Stimulated activated CD8-positive, alpha-beta memory T cell treated with anti-CD3 and anti-CD28 coated beads, Interleukin-15, amount 100 ng/mL, for 24 hours (primary cell): ENCODE results near the gene ZNF556.

Experiments used
- DNase-seq: peaks from one replicate; pipeline ENCODE4 v3.0.0-alpha.2; 2020; ENCODE audit warnings: low read depth

ZNF556 gene

GRCh38 chr19:2867025-2867991 lies at the start of gene ZNF556:
Gene ZNF556, plus strand, starts transcription at chr19:2867335. Its CDS starts 87 bp downstream, at chr19:2867422.
- DNase-seq: no peak

GRCh38 chr19:2819540-2820111 lies 47.5 kb upstream of the ZNF556 start, which contains the start of gene ZNF554:
Gene ZNF554, plus strand, starts transcription at chr19:2819868. Its CDS starts 204 bp downstream, at chr19:2820072.
- DNase-seq: peak; percentile 97

DNA sequence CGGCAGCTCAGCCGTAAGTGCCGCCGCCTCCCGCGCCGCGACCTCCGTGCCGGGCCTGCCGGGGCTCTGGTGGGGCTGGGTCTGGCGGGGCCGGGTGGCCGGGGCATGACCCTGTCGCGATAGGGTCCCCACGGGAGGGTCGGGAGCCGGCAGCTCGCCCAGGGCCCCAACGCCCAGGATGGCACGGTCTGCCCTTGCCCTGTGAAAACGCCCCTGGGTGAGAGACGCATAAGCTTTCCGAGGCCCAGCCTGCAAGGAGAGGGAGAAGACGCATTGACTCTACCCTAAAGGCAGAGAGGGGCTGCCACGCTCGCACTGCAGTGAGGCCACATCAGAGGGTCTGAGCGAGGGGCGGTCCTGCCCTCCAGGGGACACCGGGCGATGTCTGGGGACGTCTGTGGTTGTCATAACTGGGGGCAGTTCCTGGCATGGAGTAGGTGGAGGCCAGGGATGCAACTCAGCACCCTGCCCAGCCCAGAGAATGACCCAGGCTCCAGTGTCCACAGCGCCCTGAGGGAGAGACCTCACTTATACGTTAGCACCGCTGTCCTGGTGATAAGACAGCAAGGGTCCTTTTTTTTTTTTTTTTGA lies 46.9 kb upstream of the ZNF556 start:
- no peak for DNase-seq

DNA sequence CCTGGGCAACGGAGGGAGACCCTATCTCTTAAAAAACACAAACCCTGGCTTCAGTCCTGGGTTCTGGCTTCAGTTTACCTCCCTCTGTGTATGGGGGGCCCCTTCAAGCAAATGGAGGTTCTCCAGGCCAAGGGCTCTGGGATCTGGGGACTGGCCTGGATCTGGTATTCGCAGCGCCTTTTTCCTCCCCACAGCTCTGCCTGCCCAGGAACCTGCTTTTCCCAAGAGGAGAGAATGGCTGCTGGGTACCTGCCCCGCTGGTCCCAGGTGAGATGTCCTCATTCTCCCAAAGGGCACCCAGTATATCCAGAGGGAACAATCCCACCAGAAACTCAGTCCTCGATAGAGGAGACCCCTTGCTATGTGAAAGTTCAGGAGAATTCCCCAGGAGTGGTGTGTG lies 44.3 kb upstream of the ZNF556 start:
- DNase-seq: no peak

DNA sequence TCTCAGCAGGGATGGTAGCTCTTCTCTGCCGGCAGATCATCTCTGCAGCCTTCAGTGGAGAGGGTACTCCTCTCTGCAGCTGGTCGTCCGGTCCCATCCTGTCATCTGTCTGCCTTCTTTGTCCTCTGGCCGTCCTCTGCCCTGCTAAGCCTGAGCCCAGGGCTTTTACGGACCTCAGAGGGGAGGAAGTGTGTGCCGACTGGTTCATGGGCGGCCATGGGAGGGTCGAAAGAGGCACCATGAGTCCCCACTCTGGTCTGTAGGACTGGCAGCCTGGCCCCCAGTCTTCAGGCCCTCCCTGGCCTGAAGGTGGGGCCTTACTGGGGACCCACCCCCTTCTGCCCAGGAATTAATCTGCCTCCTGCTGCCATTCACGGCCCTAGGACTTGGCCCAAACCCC lies 43.5 kb upstream of the ZNF556 start:
- DNase-seq: no peak

- no peak for DNase-seq
Observed at GRCh38 chr19:2824129-2824528, 43.0 kb upstream of the ZNF556 start.

- DNase-seq: no peak
Observed at GRCh38 chr19:2827022-2827421, 40.1 kb upstream of the ZNF556 start.

GRCh38 chr19:2827840-2828489 lies 39.2 kb upstream of the ZNF556 start:
- DNase-seq: no peak

DNA sequence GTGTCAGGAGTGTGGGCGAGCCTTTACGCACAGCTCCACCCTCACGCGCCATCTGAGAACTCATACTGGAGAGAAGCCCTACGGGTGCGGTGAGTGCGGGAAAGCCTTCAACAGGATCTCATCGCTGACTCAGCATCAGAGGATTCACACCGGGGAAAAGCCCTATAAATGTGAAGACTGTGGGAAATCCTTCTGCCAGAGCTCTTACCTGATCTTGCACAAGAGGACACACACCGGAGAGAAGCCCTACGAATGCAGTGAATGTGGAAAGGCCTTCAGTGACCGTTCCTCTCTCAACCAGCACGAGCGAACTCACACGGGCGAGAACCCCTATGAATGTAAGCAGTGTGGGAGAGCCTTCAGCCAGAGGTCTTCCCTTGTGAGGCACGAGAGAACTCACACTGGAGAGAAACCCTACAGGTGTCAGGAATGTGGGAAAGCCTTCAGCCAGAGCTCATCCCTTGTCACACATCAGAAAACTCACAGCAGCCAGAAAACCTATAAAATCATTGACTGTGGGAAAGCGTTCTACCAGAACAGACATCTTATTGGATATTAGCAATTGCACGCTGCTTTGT lies 32.8 kb upstream of the ZNF556 start:
- no peak for DNase-seq

GRCh38 chr19:2837430-2837829 lies 29.7 kb upstream of the ZNF556 start:
- no peak for DNase-seq

DNA sequence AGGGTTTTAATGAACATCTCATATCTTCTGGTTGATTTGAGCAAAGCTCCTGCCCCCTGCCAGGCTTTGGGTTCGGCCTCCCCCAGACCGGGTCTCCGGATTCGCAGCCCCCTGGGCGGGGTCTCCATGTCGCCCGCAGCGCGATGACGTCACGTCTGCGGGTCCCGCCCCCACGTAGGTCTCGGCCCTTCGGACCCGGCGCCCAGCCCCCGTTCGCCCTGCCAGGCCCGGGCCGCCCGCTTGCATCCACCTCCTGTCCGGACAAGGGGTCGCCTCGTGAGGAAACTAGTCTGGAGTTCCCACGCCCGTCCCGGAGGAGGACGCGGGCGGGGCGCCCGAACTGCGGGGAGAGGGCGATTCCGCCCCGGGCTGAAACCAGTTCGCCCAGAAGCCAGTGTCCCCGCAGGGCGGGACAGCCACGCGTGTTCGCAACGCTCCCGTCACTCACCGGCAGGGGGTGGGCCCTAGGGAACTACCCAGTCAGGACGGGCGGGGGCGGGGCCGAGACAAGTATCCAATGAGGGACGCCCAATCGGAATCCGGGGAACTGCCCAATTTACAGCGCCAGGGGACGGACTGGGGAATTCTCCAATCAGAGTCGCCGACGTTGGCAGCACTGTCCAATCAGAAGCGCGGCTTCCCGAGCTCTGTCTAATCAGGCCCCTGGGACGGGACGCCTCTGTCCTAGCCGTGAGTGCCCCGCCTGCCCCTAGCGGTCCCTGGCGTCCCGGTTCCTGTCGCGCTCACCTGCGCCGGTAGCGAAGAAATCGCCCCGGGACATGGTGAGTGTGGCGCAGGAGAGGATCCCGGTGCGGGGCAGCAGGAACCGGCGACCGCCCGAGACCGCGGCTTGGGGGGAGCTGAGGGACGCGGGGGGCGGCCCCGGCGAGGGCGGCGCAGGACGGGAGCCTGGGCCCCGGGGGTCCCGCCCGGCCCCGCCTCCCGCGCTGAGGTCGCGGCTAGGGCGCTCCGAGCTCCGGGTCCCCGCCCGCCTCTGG lies 26.0 kb upstream of the ZNF556 start, which contains the start of gene ZNF555:
TSS of gene ZNF555 (plus strand) at position 682 of the 998 bp plus-strand sequence. CDS start at position 780, 98 bp downstream.
- DNase-seq: peak; percentile 82

- no peak for DNase-seq
Observed at GRCh38 chr19:2841855-2842574, 25.1 kb upstream of the ZNF556 start.

GRCh38 chr19:2845107-2845506 lies 22.0 kb upstream of the ZNF556 start:
- no peak for DNase-seq

DNA sequence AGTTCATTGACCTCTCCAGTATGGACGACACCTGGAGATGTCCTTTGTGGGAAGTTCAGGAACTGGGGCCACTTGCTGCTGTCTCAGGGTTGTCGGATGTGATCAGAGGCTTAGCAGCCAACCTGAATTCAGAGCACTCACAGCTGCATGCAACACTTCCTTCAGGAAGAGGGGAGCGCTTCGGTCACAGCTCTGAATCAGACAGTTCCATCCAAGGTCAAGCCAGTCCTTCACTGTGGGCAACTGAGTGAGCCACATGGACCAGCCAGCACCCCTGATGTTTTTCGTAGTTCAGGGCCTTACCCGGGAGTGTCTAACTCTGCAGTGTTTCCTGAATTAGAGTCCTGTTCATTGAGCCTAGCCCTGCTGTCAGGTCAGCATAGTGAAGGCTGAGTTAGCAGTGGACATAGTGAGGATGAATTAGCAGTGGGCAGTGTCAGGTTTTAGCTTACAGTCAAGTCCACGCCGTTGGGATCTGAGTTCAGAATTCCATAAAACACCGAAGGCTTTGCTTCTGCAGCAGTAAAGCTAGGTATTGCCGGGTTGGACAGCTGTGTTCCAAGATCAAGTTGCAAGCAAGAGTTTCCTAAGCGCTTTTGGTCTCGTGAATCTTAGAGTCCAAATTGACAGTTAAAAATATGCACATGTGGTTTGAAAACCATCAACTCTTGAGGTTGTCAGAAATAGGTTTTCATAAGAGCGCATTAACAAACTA lies 20.8 kb upstream of the ZNF556 start:
- no peak for DNase-seq

DNA sequence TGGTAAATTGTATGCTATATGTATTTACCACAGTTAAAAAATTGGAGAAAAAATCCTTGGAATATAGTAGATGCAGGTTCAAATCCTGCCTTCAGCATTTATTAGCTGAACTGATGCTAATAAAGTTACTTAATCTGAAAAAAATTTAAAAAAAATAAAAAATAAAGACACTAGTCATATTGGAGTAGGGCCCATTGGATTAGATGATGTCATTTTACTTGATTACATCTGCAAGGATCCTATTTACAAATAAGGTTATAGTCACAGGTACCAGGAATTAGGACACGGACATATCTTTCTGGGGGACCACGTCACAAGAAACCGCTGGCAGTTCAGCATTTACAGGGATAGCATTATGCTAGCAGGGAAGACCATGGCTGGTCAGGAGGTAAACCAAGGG lies 19.6 kb upstream of the ZNF556 start:
- no peak for DNase-seq

GRCh38 chr19:2848616-2849015 lies 18.5 kb upstream of the ZNF556 start:
- no peak for DNase-seq

DNA sequence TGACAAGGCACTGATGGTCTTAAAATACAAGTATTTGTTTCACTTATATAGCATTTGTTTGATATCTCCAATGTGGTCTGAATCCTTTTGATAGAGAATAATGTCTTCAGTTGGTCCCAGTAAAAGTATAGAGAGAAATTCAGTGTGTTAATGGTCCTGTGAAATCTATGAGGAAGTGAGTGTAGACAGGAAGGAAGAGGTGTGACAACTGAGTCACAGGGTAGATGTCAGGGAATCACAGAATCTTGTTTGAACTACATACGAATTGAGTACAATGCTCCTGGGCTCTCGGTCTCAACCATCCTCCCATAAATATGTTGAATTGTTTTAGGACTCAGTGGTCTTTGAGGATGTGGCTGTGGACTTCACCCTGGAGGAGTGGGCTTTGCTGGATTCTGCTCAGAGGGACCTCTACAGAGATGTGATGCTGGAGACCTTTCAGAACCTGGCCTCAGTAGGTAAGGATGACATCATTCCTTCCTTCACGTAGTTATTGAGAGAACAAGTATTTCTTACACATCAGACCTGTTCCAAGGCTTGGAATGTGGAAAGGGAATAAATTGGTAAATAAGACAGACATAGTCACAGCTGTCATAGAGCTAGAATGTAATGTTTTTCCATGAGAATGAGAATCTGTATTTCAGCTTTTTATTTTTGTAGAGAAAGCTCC lies 16.7 kb upstream of the ZNF556 start:
- DNase-seq: no peak

GRCh38 chr19:2852598-2852997 lies 14.5 kb upstream of the ZNF556 start:
- DNase-seq: no peak
